GM18861 (cell line): Measurements from ENCODE around the gene IFT22.
"Not testable (repeated sequence)": the region's sequence is repeated elsewhere in the genome, so short reads cannot be mapped to it uniquely, and the experiment has no call there.

Experiments used
- ATAC-seq: cut with Tn5 transposase; IDR thresholded peaks from one replicate; pipeline ENCODE4 v1.9.1; 2021; ENCODE audit not compliant: unreplicated experiment

Gene IFT22

DNA sequence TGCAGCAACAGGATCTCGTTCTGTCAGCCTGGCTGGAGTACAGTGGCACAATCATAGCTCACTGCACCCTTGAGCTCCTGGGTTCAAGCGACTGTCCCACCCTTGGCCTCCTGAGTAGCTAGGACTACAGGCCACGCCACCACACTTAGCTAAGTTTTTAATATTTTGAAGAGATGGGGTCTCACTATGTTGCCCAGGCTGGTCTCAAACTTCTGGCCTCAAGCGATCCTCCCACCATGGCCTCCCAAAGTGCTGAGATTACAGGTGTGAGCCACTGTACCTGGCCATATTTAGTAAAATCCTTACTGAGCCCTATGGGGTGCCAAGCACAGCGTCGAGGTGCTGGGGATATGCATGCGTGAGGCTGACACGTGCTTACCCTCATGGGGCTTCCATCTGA is 40.7 kb downstream of the IFT22 start:
- ATAC-seq = not testable (repeated sequence)

DNA sequence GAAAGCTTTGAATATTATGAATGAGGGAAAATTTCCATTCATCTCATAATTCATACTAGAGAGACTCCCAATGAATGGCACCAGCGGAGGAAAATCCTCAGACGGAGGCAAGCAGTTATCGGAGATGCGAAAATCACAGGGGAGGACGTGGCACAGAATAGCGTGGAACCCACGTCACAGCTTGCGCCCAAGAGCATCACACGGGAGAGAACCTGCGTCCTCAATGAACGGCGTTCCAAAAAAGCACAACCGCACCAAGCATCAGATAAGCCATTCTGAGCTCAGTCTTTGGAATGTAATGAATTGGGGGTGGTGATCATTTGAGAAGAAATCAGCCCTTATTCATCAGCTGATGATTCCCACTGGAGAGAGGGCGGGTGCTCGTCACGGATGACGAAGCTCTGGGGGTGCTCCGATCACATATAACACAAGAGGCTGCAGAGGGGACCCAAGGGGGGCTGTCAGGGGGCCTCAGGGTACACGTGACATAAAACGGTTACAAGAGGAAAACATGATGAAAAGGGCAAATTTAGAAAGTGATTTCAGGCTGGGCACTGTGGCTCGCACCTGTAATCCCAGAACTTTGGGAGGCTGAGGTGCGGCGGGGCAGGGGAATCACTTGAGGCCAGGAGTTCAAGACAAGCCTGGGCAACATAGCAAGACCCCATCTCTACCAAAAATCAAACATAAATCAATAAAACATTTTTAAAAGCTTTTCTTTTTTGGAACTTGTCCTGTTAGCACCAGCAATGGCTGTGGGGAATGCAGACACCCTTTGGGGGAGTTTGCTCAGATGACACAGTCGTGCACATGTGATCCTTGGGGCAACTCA is 42.9 kb downstream of the IFT22 start:
- no peak for ATAC-seq

DNA sequence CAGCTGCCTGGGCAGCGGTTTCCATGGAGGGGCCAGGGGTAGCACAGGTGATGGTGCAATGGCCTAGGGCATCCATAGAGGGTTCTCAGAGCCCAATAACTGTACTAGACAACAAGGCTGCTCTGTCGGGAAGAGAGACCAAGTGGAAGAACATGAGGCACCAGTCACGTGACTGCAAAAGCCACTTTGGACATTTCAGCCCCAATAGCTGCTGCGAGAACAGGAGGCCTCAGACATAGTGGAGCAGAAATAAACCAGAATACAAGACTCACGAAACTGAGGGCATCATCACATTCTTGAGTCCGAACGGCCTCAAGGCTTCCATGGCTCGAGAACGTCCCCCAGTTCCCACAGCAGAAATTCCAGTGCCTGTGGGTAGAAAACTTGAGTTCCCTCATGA is 44.5 kb downstream of the IFT22 start:
- no peak for ATAC-seq

DNA sequence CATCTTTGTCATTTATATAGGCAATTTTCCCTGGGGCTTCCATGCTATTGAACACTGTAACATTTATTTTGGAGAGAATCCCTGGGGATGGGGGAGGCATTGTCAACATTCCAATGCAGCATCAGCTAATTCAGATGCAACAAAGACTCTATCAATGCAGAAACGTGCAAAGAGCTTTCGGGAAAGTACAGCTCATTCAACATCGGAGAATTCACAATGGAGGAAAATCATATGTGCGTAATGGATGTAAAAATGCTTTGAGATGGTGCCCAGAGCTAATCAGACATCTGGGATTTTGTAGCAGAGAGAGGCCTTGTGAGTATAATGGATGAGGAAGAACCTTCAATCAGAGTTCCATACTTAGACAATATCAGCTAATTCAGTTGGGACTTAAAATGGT is 48.4 kb downstream of the IFT22 start:
- no peak for ATAC-seq

- no peak for ATAC-seq
Measured at GRCh38 chr7:101271021-101271420, 50.6 kb downstream of the IFT22 start.

GRCh38 chr7:101269664-101270063 is 51.9 kb downstream of the IFT22 start:
- no peak for ATAC-seq

DNA sequence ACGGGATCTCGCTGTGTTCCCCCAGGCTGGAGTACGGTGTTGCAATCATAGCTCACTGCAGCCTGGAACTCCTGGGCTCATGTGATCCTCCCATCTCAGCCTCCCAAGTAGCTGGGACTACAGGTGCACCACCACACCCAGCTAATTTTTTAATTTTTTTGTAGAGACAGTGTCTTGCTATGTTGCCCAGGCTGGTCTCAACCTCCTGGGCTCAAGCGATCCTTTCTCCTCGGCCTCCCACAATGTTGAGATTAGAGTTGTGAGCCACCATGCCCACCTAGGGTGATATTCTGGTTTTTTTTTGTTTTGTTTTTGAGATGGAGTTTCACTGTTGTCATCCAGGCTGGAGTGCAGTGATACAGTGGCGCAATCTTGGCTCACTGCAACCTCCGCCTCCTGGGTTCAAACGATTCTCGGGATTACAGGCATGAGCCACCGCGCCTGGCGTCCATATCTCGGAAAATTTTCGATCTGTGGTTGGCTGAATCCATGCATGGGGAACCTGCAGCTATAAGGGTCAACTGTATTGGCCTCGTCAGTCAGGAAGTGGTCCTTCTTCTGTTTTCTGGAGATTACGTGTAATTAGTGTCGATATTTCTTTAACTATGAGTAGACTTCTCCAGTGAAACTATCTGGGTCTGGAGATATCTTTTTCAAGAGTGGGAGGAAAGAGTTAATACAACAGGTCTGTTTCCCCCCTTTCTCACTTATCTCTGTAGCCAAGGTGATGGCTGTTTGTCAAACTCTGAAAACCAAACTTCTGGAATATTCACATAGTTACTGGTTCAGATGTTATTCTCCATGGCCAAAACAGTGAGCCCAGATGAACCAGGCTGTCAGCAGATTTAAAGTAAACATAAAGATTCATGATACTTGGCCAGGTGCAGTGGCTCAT is 55.7 kb downstream of the IFT22 start:
- no peak for ATAC-seq

GRCh38 chr7:101264102-101264706 is 57.4 kb downstream of the IFT22 start:
- not testable (repeated sequence) for ATAC-seq
